HFFc6 (cell line): ENCODE results near the gene GMEB2. TPM values are rescaled to one million over a fixed set of nuclear protein-coding genes. Genes with fewer than 3 reads are reported as not detected.
A peak's percentile ranks its signal among the peaks of the same experiment; 100 is the strongest.
"Not testable (repeated sequence)": the region's sequence is repeated elsewhere in the genome, so short reads cannot be mapped to it uniquely, and the experiment has no call there.

ENCODE experiments used
- DNase-seq: peaks from one replicate; pipeline ENCODE4 v3.0.0-alpha.2; 2018
- H3K27ac Mint-ChIP-seq: 2 replicates; pipeline ENCODE4 v1.8.0; 2020; ENCODE audit warnings: mild to moderate bottlenecking, mixed read lengths
- H3K27me3 Mint-ChIP-seq: 2 replicates; pipeline ENCODE4 v1.8.0; 2021; ENCODE audit warnings: mild to moderate bottlenecking, moderate library complexity, mixed read lengths; ENCODE audit not compliant: insufficient read depth
- H3K36me3 Mint-ChIP-seq: 2 replicates; pipeline ENCODE4 v1.8.0; 2021; ENCODE audit warnings: low read depth, mixed read lengths
- H3K4me1 Mint-ChIP-seq: 2 replicates; pipeline ENCODE4 v1.8.0; 2020; ENCODE audit warnings: low read depth, mixed read lengths
- H3K4me3 Mint-ChIP-seq: 2 replicates; pipeline ENCODE4 v1.8.0; 2020; ENCODE audit warnings: mild to moderate bottlenecking, moderate library complexity, mixed read lengths
- H3K9me3 Mint-ChIP-seq: 2 replicates; pipeline ENCODE4 v1.8.0; 2020; ENCODE audit warnings: mild to moderate bottlenecking, mixed read lengths
- CTCF ChIP-seq: fragments of 200-600 bp; sonication (generic); IDR thresholded peaks from 2 replicates; pipeline ENCODE4 v1.5.0; 2021; ENCODE audit warnings: antibody characterized with exemption, mild to moderate bottlenecking
- total RNA-seq, 6 experiments: library from RNA; stranded (reverse); fragmentation: NEBNext Ultra II Directional; extraction: Animal tissue kit (Norgen Biotek cat#: 25700); gene quantifications; 2 replicates in 1 of 6; 3 replicates in 5 of 6; pipeline ENCODE4 v1.2.3, GENCODE V29; 2021

The GMEB2 gene
- total RNA-seq, 6 experiments from 2014 or later: 10.9 to 12.4 (median 12.0) TPM

DNA sequence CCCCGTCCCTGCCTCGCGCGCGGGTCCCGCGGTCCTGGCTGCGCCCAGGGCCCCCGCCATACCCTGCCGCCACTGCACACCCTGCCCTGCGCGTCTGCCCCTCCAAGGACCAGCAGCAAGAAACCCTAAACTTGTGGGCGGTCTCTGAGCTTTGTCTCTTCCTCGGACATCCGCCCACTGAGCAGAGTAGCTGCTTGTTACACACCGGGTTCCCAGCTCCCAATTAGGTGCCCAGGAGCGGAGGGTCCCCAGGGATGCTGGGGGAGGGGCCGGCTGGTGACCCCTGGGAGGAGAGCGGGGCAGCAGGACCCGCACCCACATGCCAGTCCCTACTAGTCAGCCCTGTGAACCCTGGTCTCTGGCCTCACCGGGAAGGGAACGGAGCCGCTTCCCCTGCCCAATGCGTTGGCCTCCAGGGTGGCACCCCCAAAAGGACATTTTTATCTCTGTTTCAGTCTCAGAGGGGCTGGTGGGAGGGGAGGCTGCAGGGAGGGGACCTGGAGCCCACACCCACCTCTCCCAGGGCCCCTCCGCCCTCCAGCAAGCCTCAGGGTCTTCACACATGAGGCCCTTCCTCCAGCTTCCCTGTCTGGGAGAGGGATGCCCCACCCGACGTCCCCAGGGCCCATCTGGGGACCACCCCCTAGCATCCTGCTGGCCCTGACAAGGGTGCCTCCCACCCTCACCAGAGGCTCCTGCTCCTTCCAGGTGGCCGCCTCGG, 15.8 kb upstream of the GMEB2 start:
- no peak overlapping the region for H3K27ac Mint-ChIP-seq
- H3K27me3 Mint-ChIP-seq: peaks cover 8% of the 10 kb centered on the region
- peaks cover 5% of the 10 kb centered on the region; the same call in 1 of the 2 replicates for H3K4me1 Mint-ChIP-seq
- 0 out of 2 replicates have a peak, but pooled peaks cover 4% of the 10 kb centered on the region for H3K36me3 Mint-ChIP-seq
- H3K9me3 Mint-ChIP-seq: peaks cover 4% of the 10 kb centered on the region; the same call in 1 of the 2 replicates
- DNase-seq: no peak
- TF ChIP-seq CTCF: no peak
- 0 out of 2 replicates have a peak overlapping the region, but pooled peaks have one; percentile 37 for H3K4me3 Mint-ChIP-seq

DNA sequence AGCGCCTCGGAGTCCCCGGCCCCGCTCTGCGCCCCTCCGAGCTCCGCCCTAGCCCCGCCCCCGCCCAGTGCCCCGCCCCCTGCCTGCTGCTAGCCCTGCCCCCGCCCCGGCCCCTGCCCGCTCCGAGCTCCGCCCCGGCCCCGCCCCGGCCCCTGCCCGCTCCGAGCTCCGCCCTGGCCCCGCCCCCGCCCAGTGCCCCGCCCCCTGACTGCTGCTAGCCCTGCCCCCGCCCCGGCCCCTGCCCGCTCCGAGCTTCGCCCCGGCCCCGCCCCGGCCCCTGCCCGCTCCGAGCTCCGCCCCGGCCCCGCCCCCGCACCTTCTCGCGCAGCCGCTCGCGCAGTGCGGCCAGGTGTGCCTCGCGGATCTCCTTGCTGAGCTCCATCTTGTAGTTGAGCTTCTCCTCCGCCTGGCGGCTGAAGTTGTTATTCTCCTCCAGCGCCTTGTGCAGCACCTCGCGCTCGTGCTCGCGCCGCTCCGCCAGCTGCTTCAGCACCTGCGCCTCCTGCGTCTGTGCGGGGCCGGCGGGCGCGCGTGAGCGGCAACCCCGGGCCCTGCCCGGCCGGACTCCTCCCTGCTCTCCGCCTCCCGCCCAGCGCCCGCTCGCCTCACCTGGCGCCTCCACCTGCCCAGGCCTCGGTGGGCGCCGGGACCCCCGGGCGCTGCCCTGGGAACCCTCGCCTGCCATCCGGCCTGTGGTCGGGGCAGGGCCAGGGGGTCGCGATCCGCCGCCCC, 15.1 kb upstream of the GMEB2 start:
- Mint-ChIP-seq H3K36me3 (0 out of 2 replicates have a peak, but pooled peaks cover 4% of the 10 kb centered on the region), H3K27ac (no peak overlapping the region), H3K9me3 (peaks cover 4% of the 10 kb centered on the region; the same call in 1 of the 2 replicates), H3K27me3 (peaks cover 8% of the 10 kb centered on the region), H3K4me3 (0 out of 2 replicates have a peak overlapping the region, but pooled peaks have one; percentile 32), H3K4me1 (peaks cover 12% of the 10 kb centered on the region)
- TF ChIP-seq CTCF: peak; percentile 55
- peak; percentile 39 for DNase-seq

- no peak for DNase-seq
- Mint-ChIP-seq H3K27me3 (peaks cover 8% of the 10 kb centered on the region), H3K9me3 (peaks cover 4% of the 10 kb centered on the region; the same call in 1 of the 2 replicates), H3K4me1 (peaks cover 15% of the 10 kb centered on the region), H3K36me3 (0 out of 2 replicates have a peak, but pooled peaks cover 4% of the 10 kb centered on the region), H3K27ac (no peak overlapping the region), H3K4me3 (no peak overlapping the region)
- no peak for TF ChIP-seq CTCF
Measured at GRCh38 chr20:63641146-63641791, 14.4 kb upstream of the GMEB2 start.

- not testable (repeated sequence) for H3K27ac Mint-ChIP-seq, H3K27me3 Mint-ChIP-seq, H3K36me3 Mint-ChIP-seq, H3K4me3 Mint-ChIP-seq, H3K9me3 Mint-ChIP-seq, DNase-seq
- H3K4me1 Mint-ChIP-seq: peaks cover 15% of the 10 kb centered on the region
Measured at GRCh38 chr20:63640686-63641085, 13.8 kb upstream of the GMEB2 start.

GRCh38 chr20:63640086-63640485, 13.2 kb upstream of the GMEB2 start:
- 0 out of 2 replicates have a peak, but pooled peaks cover 4% of the 10 kb centered on the region for H3K36me3 Mint-ChIP-seq
- DNase-seq: no peak
- H3K9me3 Mint-ChIP-seq: peaks cover 4% of the 10 kb centered on the region; the same call in 1 of the 2 replicates
- H3K27ac Mint-ChIP-seq: no peak overlapping the region; the same call in 1 of the 2 replicates
- no peak for TF ChIP-seq CTCF
- H3K27me3 Mint-ChIP-seq: peaks cover 8% of the 10 kb centered on the region
- peaks cover 15% of the 10 kb centered on the region for H3K4me1 Mint-ChIP-seq
- no peak overlapping the region for H3K4me3 Mint-ChIP-seq
